Vagina (tissue), 2 donors: ENCODE results near the gene L3MBTL4.

ENCODE experiments used
- POLR2A ChIP-seq, 2 donors: fragments of 450-650 bp; IDR thresholded peaks; one replicate each; pipeline ENCODE4 v1.6.1; 2017; ENCODE audit warnings: antibody characterized with exemption in 2 of 2, mild to moderate bottlenecking in 2 of 2, moderate library complexity in 2 of 2
- POLR2AphosphoS5 ChIP-seq, 2 donors: sonication (generic); formaldehyde crosslinking; IDR thresholded peaks; one replicate each; pipeline ENCODE4 v1.9.0; 2017; ENCODE audit warnings: antibody characterized with exemption in 2 of 2, mild to moderate bottlenecking in 2 of 2, low read depth in 1 of 2; ENCODE audit not compliant: insufficient read depth in 1 of 2
- TF ChIP-seq, protein P1 (sequence below), 3 experiments: fragments of 450-650 bp in 2 of 3; fragments of 200-600 bp in 1 of 3; sonication (generic) in 1 of 3; IDR thresholded peaks; one replicate each; pipeline ENCODE4 v1.5.1; 2017 to 2019; ENCODE audit warnings: antibody characterized with exemption in 3 of 3, mild to moderate bottlenecking in 2 of 3, moderate library complexity in 2 of 3

DNA sequence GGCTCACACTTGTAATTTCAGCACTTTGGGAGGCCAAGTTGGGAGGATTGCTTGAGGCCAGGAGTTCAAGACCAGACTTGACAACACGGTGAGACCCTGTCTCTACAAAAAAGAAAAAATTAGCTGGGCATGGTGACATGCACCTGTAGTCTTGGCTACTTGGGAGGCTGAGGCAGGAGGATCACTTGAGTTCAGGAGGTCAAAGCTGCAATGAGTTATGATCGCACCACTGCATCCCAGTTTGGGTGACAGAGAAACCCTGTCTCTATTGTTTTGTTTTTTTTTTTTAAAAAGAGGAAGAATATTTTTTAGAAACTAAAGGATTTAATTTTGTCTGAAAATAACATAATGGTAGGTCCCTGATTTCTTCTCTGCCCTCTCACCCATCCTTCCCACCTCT, 440.0 kb downstream of the L3MBTL4 start:
- TF ChIP-seq, protein P1, sequence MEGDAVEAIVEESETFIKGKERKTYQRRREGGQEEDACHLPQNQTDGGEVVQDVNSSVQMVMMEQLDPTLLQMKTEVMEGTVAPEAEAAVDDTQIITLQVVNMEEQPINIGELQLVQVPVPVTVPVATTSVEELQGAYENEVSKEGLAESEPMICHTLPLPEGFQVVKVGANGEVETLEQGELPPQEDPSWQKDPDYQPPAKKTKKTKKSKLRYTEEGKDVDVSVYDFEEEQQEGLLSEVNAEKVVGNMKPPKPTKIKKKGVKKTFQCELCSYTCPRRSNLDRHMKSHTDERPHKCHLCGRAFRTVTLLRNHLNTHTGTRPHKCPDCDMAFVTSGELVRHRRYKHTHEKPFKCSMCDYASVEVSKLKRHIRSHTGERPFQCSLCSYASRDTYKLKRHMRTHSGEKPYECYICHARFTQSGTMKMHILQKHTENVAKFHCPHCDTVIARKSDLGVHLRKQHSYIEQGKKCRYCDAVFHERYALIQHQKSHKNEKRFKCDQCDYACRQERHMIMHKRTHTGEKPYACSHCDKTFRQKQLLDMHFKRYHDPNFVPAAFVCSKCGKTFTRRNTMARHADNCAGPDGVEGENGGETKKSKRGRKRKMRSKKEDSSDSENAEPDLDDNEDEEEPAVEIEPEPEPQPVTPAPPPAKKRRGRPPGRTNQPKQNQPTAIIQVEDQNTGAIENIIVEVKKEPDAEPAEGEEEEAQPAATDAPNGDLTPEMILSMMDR (IDR thresholded peaks at IDR 0.05): no peak
- no peak for TF ChIP-seq POLR2A (IDR thresholded peaks at IDR 0.05)
- no peak for TF ChIP-seq POLR2AphosphoS5 (IDR thresholded peaks at IDR 0.05; ENCODE audit: insufficient read depth in 1 of 2, low read depth in 1 of 2)
